Heart left ventricle (tissue), 13 donors: ENCODE data around the gene DTNB.
"Not testable (repeated sequence)": the region's sequence is repeated elsewhere in the genome, so short reads cannot be mapped to it uniquely, and the experiment has no call there.

Experiments used
- POLR2A ChIP-seq, 2 donors: fragments of 450-650 bp; IDR thresholded peaks; one replicate each; pipeline ENCODE4 v1.6.1; 2017; ENCODE audit warnings: antibody characterized with exemption in 2 of 2, mild to moderate bottlenecking in 2 of 2, moderate library complexity in 2 of 2
- TF ChIP-seq, protein P1 (sequence below), 12 donors: fragments of 200-600 bp; sonication (generic) in 4 of 12; IDR thresholded peaks; one replicate each; pipeline versions ENCODE4 v1.5.0 to v1.8.0; 2018 to 2022; ENCODE audit warnings: antibody characterized with exemption in 12 of 12, mild to moderate bottlenecking in 5 of 12
- donor health status: ischemic (EF 13 %, LVEDD 7.1; RV severe dilation, severe dysfunction).
- donor health status: DM: no; HTN: yes; CAD: no.
- donor health status: DM: no; HTN: no; CAD: no.
- donor health status: ischemic (EF 25% LVEDD 6.9; RV normal size, moderate dysfunction).
- donor health status: ischemic (EF 25% LVEDD 5.7; RV mildly dilated, moderate dysfunction).
- donor health status: ischemic (EF 35%, LVEDD 5.7; RV mildly dilated, moderate dysfunction).
- donor health status: nonischemic (EF 11% LVEDD 7.7; RV severe dilation, severe dysfunction).
- donor health status: DM: yes; HTN: yes; CAD: no.
- donor health status: PGD.
- donor health status: ischemic (EF 29% LVEDD 5.4; RV normal size, mild dysfunction).
- donor health status: nonischemic (EF 23%, LVEDD 6.1; RV moderate dilation, normal function).

DNA sequence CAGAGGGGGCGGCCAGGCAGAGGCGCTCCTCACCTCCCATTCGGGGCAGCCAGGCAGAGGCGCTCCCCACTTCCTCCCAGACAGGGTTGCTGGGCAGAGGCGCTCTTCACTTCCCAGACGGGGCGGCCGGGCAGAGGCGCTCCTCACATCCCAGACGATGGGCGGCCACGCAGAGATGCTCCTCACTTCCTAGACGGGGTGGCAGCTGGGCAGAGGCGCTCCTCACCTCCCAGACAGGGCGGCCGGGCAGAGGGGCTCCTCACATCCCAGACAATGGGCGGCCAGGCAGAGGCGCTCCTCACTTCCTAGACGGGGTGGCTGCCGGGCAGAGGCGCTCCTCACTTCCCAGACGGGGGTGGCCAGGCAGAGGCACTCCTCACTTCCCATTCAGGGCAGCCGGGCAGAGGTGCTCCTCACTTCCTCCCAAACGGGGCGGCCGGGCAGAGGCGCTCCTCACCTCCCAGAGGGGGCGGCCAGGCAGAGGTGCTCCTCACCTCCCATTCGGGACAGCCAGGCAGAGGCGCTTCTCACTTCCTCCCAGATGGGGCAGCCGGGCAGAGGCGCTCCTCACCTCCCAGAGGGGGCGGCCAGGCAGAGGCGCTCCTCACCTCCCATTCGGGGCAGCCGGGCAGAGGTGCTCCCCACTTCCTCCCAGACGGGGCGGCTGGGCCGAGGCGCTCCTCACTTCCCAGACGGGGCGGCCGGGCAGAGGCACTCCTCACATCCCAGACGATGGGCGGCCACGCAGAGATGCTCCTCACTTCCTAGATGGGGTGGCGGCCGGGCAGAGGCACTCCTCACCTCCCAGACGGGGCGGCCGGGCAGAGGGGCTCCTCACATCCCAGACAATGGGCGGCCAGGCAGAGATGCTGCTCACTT lies 137.7 kb downstream of the DTNB start:
- TF ChIP-seq, protein P1, sequence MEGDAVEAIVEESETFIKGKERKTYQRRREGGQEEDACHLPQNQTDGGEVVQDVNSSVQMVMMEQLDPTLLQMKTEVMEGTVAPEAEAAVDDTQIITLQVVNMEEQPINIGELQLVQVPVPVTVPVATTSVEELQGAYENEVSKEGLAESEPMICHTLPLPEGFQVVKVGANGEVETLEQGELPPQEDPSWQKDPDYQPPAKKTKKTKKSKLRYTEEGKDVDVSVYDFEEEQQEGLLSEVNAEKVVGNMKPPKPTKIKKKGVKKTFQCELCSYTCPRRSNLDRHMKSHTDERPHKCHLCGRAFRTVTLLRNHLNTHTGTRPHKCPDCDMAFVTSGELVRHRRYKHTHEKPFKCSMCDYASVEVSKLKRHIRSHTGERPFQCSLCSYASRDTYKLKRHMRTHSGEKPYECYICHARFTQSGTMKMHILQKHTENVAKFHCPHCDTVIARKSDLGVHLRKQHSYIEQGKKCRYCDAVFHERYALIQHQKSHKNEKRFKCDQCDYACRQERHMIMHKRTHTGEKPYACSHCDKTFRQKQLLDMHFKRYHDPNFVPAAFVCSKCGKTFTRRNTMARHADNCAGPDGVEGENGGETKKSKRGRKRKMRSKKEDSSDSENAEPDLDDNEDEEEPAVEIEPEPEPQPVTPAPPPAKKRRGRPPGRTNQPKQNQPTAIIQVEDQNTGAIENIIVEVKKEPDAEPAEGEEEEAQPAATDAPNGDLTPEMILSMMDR (IDR thresholded peaks at IDR 0.05) = not testable (repeated sequence)
- TF ChIP-seq POLR2A (IDR thresholded peaks at IDR 0.05) = not testable (repeated sequence)
